Caco-2 (cell line): ENCODE data around the gene SGMS1. TPM values are rescaled to one million over a fixed set of nuclear protein-coding genes. Genes with fewer than 3 reads are reported as not detected.

Experiments
- BruUV-seq: library from RNA; stranded (reverse); fragments of 400-500 nt; replicated peaks from 2 replicates; lab custom pipeline; 2021; lab: Mats Ljungman, UMichigan
- CTCF ChIA-PET: fragments of 300-600 bp; sonication (Branson Sonifier 250); formaldehyde crosslinking; loops from one replicate; lab custom pipeline; 2022; ENCODE audit warnings: antibody characterized with exemption; lab: Charles Lee
- POLR2A ChIA-PET: fragments of 300-600 bp; sonication (Branson Sonifier 250); formaldehyde crosslinking; loops from one replicate; lab custom pipeline; 2022; ENCODE audit warnings: antibody characterized with exemption; lab: Charles Lee
- DNase-seq, 2 experiments: peaks; one replicate each; pipeline versions ENCODE4 v3.0.0 to v3.0.0-alpha.2; 2020 to 2022
- H3K27me3 ChIP-seq: replicated peaks from 2 replicates; pipeline ENCODE4 v1.6.0; 2011; ENCODE audit warnings: low read length; ENCODE audit not compliant: control insufficient read depth, insufficient read depth
- H3K36me3 ChIP-seq: 2 replicates; pipeline ENCODE4 v1.5.1; 2011; ENCODE audit warnings: low read length; ENCODE audit not compliant: control insufficient read depth, insufficient read depth
- H3K4me1 ChIP-seq: fragments of 250-450 bp; sonication (Bioruptor Pico); 2 replicates; pipeline ENCODE4 v1.5.1; 2020; ENCODE audit warnings: mild to moderate bottlenecking
- H3K4me3 ChIP-seq: 2 replicates; pipeline ENCODE4 v1.5.1; 2011; ENCODE audit warnings: low read depth, mild to moderate bottlenecking, control low read depth, low read length
- H3K9me3 ChIP-seq: fragments of 250-450 bp; sonication (Bioruptor Pico); 2 replicates; pipeline ENCODE4 v1.5.1; 2020; ENCODE audit warnings: mild to moderate bottlenecking, moderate library complexity
- H3K27ac Mint-ChIP-seq: one replicate; pipeline ENCODE4 v1.8.0; 2022; ENCODE audit warnings: mixed read lengths; ENCODE audit not compliant: unreplicated experiment
- H3K27me3 Mint-ChIP-seq: one replicate; pipeline ENCODE4 v1.8.0; 2022; ENCODE audit warnings: mixed read lengths; ENCODE audit not compliant: insufficient read depth, unreplicated experiment
- H3K36me3 Mint-ChIP-seq: one replicate; pipeline ENCODE4 v1.8.0; 2022; ENCODE audit warnings: mild to moderate bottlenecking, mixed read lengths; ENCODE audit not compliant: insufficient read depth, unreplicated experiment
- H3K4me1 Mint-ChIP-seq: one replicate; pipeline ENCODE4 v1.8.0; 2022; ENCODE audit warnings: low read depth, mixed read lengths; ENCODE audit not compliant: unreplicated experiment
- H3K4me3 Mint-ChIP-seq: one replicate; pipeline ENCODE4 v1.8.0; 2022; ENCODE audit warnings: mild to moderate bottlenecking, moderate library complexity, mixed read lengths; ENCODE audit not compliant: unreplicated experiment
- H3K9me3 Mint-ChIP-seq: one replicate; pipeline ENCODE4 v1.8.0; 2022; ENCODE audit warnings: mixed read lengths; ENCODE audit not compliant: unreplicated experiment
- CTCF ChIP-seq, 2 experiments: fragments of 200-600 bp in 1 of 2; IDR thresholded peaks; 1 replicate in 1 of 2; 2 replicates in 1 of 2; pipeline versions ENCODE4 v1.5.1 to v1.8.0; 2011 to 2022; ENCODE audit warnings: antibody characterized with exemption in 1 of 2, control low read depth in 1 of 2, inconsistent platforms in 1 of 2, low read depth in 1 of 2, low read length in 1 of 2, mild to moderate bottlenecking in 1 of 2, moderate library complexity in 1 of 2; ENCODE audit not compliant: insufficient read depth in 1 of 2, severe bottlenecking in 1 of 2, unreplicated experiment in 1 of 2
- intact Hi-C: fragments of 100-400 bp; cut with micrococcal nuclease; formaldehyde crosslinking; loops from one replicate; pipeline ENCODE4 v1.10.0; 2022; ENCODE audit not compliant: unreplicated experiment
- total RNA-seq: library from RNA; stranded (reverse); gene quantifications from 2 replicates; pipeline ENCODE4 v1.2.3, GENCODE V29; 2022

Gene SGMS1
- total RNA-seq, 1 experiment from 2014 or later, result 30.5 TPM

GRCh38 chr10:50615658-50616057 is 8.1 kb downstream of the SGMS1 start:
- H3K27me3 Mint-ChIP-seq, result no peaks in the 10 kb centered on the region
- Histone ChIP-seq H3K27me3 (no peaks in the 10 kb centered on the region), H3K4me3 (no peak overlapping the region), H3K4me1 (peaks cover 17% of the 10 kb centered on the region), H3K36me3 (no peaks in the 10 kb centered on the region), H3K9me3 (no peaks in the 10 kb centered on the region)
- H3K36me3 Mint-ChIP-seq, result no peaks in the 10 kb centered on the region
- no peaks in the 10 kb centered on the region for H3K9me3 Mint-ChIP-seq
- no peak for DNase-seq
- TF ChIP-seq CTCF (IDR thresholded peaks at IDR 0.05; ENCODE audit: insufficient read depth in 1 of 2, low read depth in 1 of 2, low read length in 1 of 2, severe bottlenecking in 1 of 2, unreplicated experiment in 1 of 2), result no peak
- intact Hi-C loops, result no loop called here
- H3K27ac Mint-ChIP-seq, result no peak overlapping the region
- POLR2A ChIA-PET, result no interaction called here
- CTCF ChIA-PET, result no interaction called here
- no TSS peak for BruUV-seq
- no peak overlapping the region for H3K4me3 Mint-ChIP-seq
- peaks cover 38% of the 10 kb centered on the region for H3K4me1 Mint-ChIP-seq

- Mint-ChIP-seq H3K4me3 (no peak overlapping the region), H3K9me3 (no peaks in the 10 kb centered on the region), H3K27ac (no peak overlapping the region), H3K36me3 (no peaks in the 10 kb centered on the region), H3K4me1 (peaks cover 29% of the 10 kb centered on the region), H3K27me3 (no peaks in the 10 kb centered on the region)
- CTCF ChIA-PET, result interaction anchor here (1.0 kb wide), 1 partner anchor 69 kb away, joined by 3 read pairs; no protein-coding TSS in a partner anchor
- H3K36me3 ChIP-seq, result no peaks in the 10 kb centered on the region
- H3K4me1 ChIP-seq, result peaks cover 17% of the 10 kb centered on the region
- H3K4me3 ChIP-seq, result no peak overlapping the region
- BruUV-seq, result no TSS peak
- POLR2A ChIA-PET, result no interaction called here
- H3K9me3 ChIP-seq, result no peaks in the 10 kb centered on the region
- intact Hi-C loops, result no loop called here
- DNase-seq, result peak; percentile 58 to 65
- peak; percentile 65 to 76 for TF ChIP-seq CTCF (IDR thresholded peaks at IDR 0.05; ENCODE audit: insufficient read depth in 1 of 2, low read depth in 1 of 2, low read length in 1 of 2, severe bottlenecking in 1 of 2, unreplicated experiment in 1 of 2)
- no peaks in the 10 kb centered on the region for H3K27me3 ChIP-seq
Measured at GRCh38 chr10:50614444-50615137, 9.2 kb downstream of the SGMS1 start.

GRCh38 chr10:50613726-50614443 is 9.9 kb downstream of the SGMS1 start:
- Histone ChIP-seq H3K4me1 (peaks cover 17% of the 10 kb centered on the region), H3K4me3 (no peak overlapping the region), H3K36me3 (no peaks in the 10 kb centered on the region), H3K27me3 (no peaks in the 10 kb centered on the region), H3K9me3 (no peaks in the 10 kb centered on the region)
- H3K27ac Mint-ChIP-seq, result no peak overlapping the region
- POLR2A ChIA-PET, result no interaction called here
- H3K4me3 Mint-ChIP-seq, result no peak overlapping the region
- H3K9me3 Mint-ChIP-seq, result no peaks in the 10 kb centered on the region
- peaks cover 23% of the 10 kb centered on the region for H3K4me1 Mint-ChIP-seq
- TF ChIP-seq CTCF (IDR thresholded peaks at IDR 0.05; ENCODE audit: insufficient read depth in 1 of 2, low read depth in 1 of 2, low read length in 1 of 2, severe bottlenecking in 1 of 2, unreplicated experiment in 1 of 2), result no peak
- H3K36me3 Mint-ChIP-seq, result no peaks in the 10 kb centered on the region
- DNase-seq, result no peak
- no peaks in the 10 kb centered on the region for H3K27me3 Mint-ChIP-seq
- CTCF ChIA-PET, result interaction anchor here (0.8 to 2.0 kb wide), 5 partner anchors 8 to 68 kb away, joined by 3 to 10 read pairs (median 5); no protein-coding TSS in a partner anchor
- no TSS peak for BruUV-seq
- intact Hi-C loops, result loop anchor here (1.0 kb wide), 2 partner anchors 8 to 9 kb away; no protein-coding TSS in a partner anchor
